NCI-H1417 treated with DMSO at 0.1 percent for 48 hours (cell line): Measurements from ENCODE around the gene GPX8.

Experiments
- DNase-seq: peaks from one replicate; lab custom pipeline; 2025; lab: John Stamatoyannopoulos, UW

The GPX8 gene

GRCh38 chr5:55172937-55173686, 13.1 kb downstream of the GPX8 start, which contains the start of gene CDC20B:
Gene CDC20B, minus strand, starts transcription at chr5:55173177. Its CDS starts 177 bp downstream, at chr5:55173000.
- no peak for DNase-seq

DNA sequence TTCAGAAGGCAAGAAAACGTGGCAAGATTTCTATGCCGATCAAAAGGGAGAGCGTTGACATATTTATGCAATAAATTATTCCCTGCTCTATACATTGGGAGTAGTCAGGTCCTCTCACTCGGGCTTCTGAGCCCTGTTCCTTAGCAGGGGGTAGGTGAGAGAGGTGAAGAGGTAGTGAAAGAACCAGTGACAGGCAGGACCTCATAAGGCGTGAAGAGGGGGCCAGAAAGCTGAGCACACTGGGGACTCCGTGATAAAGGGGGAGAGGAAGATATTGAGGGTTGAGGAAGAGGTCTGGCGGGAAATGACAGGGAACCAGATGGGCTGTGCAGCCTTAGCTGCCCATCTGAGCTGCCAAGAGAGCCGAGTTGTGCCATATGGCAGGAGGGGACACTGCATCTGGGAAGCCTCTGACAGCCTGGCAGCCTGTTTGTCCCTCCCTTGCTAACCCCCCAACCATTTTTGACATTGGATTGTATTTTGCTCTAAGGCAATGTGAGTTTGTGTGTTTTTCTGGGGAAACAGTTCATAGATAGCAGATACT, 13.8 kb downstream of the GPX8 start:
- no peak for DNase-seq

GRCh38 chr5:55175781-55176175, 15.8 kb downstream of the GPX8 start:
- no peak for DNase-seq

- peak; percentile 7 for DNase-seq
Measured at GRCh38 chr5:55176176-55176818, 16.3 kb downstream of the GPX8 start.

- DNase-seq = no peak
Measured at GRCh38 chr5:55177078-55177477, 17.1 kb downstream of the GPX8 start.

DNA sequence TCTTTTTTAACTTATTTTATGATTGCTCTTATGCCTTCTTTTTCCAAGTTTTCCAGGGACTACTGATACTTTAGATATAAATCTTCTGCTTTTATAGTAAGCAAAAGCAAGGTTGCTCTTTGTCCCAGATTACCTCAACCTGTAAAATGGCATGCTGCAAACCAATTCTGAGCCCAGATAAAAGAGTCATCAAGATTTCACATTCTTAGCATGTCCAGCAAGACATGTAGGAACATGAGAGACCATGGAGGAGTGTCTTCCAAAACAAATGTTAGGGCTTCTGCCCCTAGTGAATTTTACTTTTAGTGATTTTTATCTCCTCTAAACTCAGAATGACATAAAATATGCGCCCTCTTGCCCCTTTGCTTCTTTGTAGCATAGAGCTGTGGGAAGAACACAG, 20.0 kb downstream of the GPX8 start:
- DNase-seq = no peak

GRCh38 chr5:55187370-55187769, 27.4 kb downstream of the GPX8 start:
- peak; percentile 0 for DNase-seq

- DNase-seq = peak; percentile 51
Measured at GRCh38 chr5:55188656-55189540, 28.9 kb downstream of the GPX8 start.

GRCh38 chr5:55191165-55191564, 31.2 kb downstream of the GPX8 start:
- no peak for DNase-seq

GRCh38 chr5:55205001-55205400, 45.0 kb downstream of the GPX8 start:
- DNase-seq = no peak

DNA sequence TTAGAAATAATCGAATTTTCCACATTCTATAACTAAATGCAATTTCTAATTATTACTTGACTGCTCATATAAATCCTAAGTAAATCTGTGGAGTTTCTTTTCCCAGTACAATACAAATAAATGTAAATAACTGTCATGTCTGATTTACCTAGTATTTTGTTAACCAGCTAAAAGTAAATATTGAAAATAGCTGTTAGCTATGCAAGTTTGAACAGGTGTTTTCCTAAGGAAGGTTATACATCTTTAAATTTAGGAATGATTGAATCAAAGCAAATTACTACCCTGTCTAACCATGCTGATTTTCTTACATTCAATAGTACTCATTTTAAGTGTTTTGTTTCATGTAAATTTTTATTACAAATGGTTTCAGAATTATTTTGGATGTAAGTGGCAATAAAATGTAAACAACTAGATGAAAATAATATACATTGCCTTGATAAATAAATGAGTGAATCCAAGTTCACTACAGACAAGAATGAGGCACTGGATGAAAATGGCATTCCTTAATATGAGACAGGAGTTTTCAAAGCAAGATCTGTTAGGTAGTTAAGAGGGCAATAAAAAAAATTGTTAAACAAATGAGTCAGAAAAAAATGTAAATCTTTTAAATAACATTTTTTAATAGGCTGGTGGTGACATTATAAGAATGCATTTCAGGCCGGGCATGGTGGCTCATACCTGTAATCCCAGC, 51.4 kb downstream of the GPX8 start:
- DNase-seq = no peak
